Measurements from ENCODE around the gene RNF144B.

GRCh38 chr6:18457065-18457737 is 70.1 kb downstream of the RNF144B start:
- no peak for TF ChIP-seq NFKB2 (CRISPR knock-in tag; IDR thresholded peaks at IDR 0.05; ENCODE audit: borderline replicate concordance)
- no peak for TF ChIP-seq POLR2AphosphoS5 (IDR thresholded peaks at IDR 0.05; ENCODE audit: low read depth, low read length)
- no peak for TF ChIP-seq FOXO4 (CRISPR knock-in tag; conservative IDR thresholded peaks at IDR 0.05)
- TF ChIP-seq POLR2A (IDR thresholded peaks at IDR 0.05; ENCODE audit: insufficient read depth in 1 of 2, low read depth in 2 of 2, low read length in 2 of 2), result no peak
- no peak for TF ChIP-seq ZNF782 (CRISPR knock-in tag; IDR thresholded peaks at IDR 0.05; ENCODE audit: borderline replicate concordance)
- no peak for TF ChIP-seq CTCF (CRISPR knock-in tag; IDR thresholded peaks at IDR 0.05)
- TF ChIP-seq ZNF12 (CRISPR knock-in tag; IDR thresholded peaks at IDR 0.05), result no peak
- TF ChIP-seq RAD21 (CRISPR knock-in tag; IDR thresholded peaks at IDR 0.05), result no peak
